Subcutaneous abdominal adipose tissue (tissue), 5 donors: ENCODE results near the gene UPP1.

Experiments used
- H3K27ac ChIP-seq: one replicate; pipeline ENCODE4 v1.7.0; 2013; ENCODE audit warnings: low read depth, mild to moderate bottlenecking, inconsistent platforms, low read length, moderate library complexity
- H3K27me3 ChIP-seq, 5 donors: one replicate each; pipeline ENCODE4 v1.7.0; 2013; ENCODE audit warnings: low read length in 5 of 5, inconsistent platforms in 1 of 5; ENCODE audit not compliant: control insufficient read depth in 5 of 5, insufficient read depth in 4 of 5
- H3K36me3 ChIP-seq, 5 donors: one replicate each; pipeline ENCODE4 v1.7.0; 2013; ENCODE audit warnings: low read length in 5 of 5; ENCODE audit not compliant: control insufficient read depth in 5 of 5, insufficient read depth in 5 of 5
- H3K4me1 ChIP-seq, 5 donors: one replicate each; pipeline ENCODE4 v1.7.0; 2013; ENCODE audit warnings: low read length in 5 of 5, mild to moderate bottlenecking in 3 of 5, moderate library complexity in 1 of 5; ENCODE audit not compliant: control insufficient read depth in 5 of 5, insufficient read depth in 5 of 5
- H3K4me3 ChIP-seq, 5 donors: one replicate each; pipeline ENCODE4 v1.7.0; 2013; ENCODE audit warnings: low read length in 5 of 5, low read depth in 1 of 5
- H3K9ac ChIP-seq, 5 donors: one replicate each; pipeline ENCODE4 v1.7.0; 2013; ENCODE audit warnings: low read length in 5 of 5, mild to moderate bottlenecking in 4 of 5, moderate library complexity in 3 of 5
- H3K9me3 ChIP-seq, 5 donors: one replicate each; pipeline ENCODE4 v1.7.0; 2013; ENCODE audit warnings: low read length in 5 of 5; ENCODE audit not compliant: control insufficient read depth in 5 of 5
- donor health status: healthy.
- donor health status: healthy.
- donor health status: healthy.
- donor health status: healthy.
- donor health status: healthy.

UPP1 gene

GRCh38 chr7:48089046-48090003, at the start of gene UPP1:
UPP1 (plus strand) TSS chr7:48089265; CDS start chr7:48094784, 5,519 bp downstream.
- peaks cover 0 to 30% (median 14%) of the 10 kb centered on the region in 5 donors for H3K36me3 ChIP-seq
- H3K4me3 ChIP-seq = peak within 1 kb of the TSS; percentile 71 to 91 (median 80)
- H3K4me1 ChIP-seq = peaks cover 8 to 63% (median 40%) of the 10 kb centered on the region in 5 donors
- H3K9me3 ChIP-seq = no peaks in the 10 kb centered on the region
- peak within 1 kb of the TSS; percentile 92 for H3K27ac ChIP-seq
- no peaks in the 10 kb centered on the region for H3K27me3 ChIP-seq
- peak within 1 kb of the TSS; percentile 73 to 93 (median 85) for H3K9ac ChIP-seq

GRCh38 chr7:48040944-48041652, 48.0 kb upstream of the UPP1 start:
- no peak overlapping the region for H3K9ac ChIP-seq
- H3K4me1 ChIP-seq = peaks cover 0 to 3% (median 3%) of the 10 kb centered on the region in 5 donors
- H3K4me3 ChIP-seq = no peak overlapping the region
- no peaks in the 10 kb centered on the region for H3K9me3 ChIP-seq
- no peaks in the 10 kb centered on the region for H3K36me3 ChIP-seq
- H3K27me3 ChIP-seq = peaks cover 0 to 8% (median 3%) of the 10 kb centered on the region in 5 donors
- H3K27ac ChIP-seq = no peak overlapping the region

GRCh38 chr7:48041653-48041970, 47.5 kb upstream of the UPP1 start:
- no peaks in the 10 kb centered on the region for H3K9me3 ChIP-seq
- no peak overlapping the region for H3K9ac ChIP-seq
- H3K4me1 ChIP-seq = no peaks in the 10 kb centered on the region
- no peaks in the 10 kb centered on the region for H3K36me3 ChIP-seq
- H3K4me3 ChIP-seq = no peak overlapping the region
- no peak overlapping the region for H3K27ac ChIP-seq
- H3K27me3 ChIP-seq = peaks cover 0 to 8% (median 0%) of the 10 kb centered on the region in 5 donors

DNA sequence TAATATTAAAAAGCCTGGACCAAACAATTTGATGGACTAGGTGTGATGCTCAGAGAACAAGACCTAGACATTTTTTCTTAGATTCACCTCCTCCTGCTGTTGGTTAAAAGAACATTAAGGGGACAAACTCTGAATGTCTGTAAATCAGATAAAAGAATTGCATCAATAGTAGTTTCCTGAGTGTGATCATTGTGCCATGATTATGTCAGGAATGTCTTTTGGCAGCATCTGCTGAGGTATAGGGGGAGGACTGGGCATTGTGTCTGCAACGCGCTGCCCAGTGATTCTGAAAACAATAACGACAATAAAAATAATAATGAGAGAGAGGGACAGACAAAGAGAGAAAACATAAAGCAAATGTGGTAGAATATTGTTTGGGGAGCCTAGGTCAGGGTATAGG, 46.8 kb upstream of the UPP1 start:
- H3K27ac ChIP-seq = no peak overlapping the region
- no peak overlapping the region for H3K9ac ChIP-seq
- H3K4me1 ChIP-seq = no peaks in the 10 kb centered on the region
- H3K4me3 ChIP-seq = no peak overlapping the region
- no peaks in the 10 kb centered on the region for H3K9me3 ChIP-seq
- H3K27me3 ChIP-seq = peaks cover 0 to 5% (median 0%) of the 10 kb centered on the region in 5 donors
- no peaks in the 10 kb centered on the region for H3K36me3 ChIP-seq

DNA sequence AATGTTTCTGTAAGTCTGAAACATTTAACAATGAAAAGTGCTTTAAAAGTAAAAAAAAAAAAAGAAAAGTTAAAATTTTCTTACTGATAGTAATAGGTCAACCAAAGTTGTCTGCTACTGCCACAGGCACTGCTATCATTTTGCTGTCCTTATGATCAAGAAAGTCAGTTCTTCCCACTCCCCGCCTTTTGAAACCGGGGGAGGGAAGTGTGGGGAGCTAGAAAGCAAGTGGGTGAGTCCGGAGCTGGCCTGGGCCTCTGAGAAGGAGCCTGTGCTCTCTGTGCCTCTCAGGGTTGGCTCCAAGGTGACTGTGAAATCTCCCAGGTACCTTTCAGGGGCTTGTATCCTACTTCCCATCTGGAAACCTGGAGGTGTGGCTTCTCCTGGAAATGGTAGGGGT, 46.4 kb upstream of the UPP1 start:
- H3K36me3 ChIP-seq = no peaks in the 10 kb centered on the region
- H3K9me3 ChIP-seq = no peaks in the 10 kb centered on the region
- no peak overlapping the region for H3K27ac ChIP-seq
- H3K27me3 ChIP-seq = peaks cover 0 to 4% (median 0%) of the 10 kb centered on the region in 5 donors
- H3K4me3 ChIP-seq = no peak overlapping the region
- no peaks in the 10 kb centered on the region for H3K4me1 ChIP-seq
- H3K9ac ChIP-seq = no peak overlapping the region

- Histone ChIP-seq H3K9ac (no peak overlapping the region), H3K9me3 (no peaks in the 10 kb centered on the region), H3K36me3 (no peaks in the 10 kb centered on the region), H3K4me1 (no peaks in the 10 kb centered on the region), H3K27ac (no peak overlapping the region), H3K27me3 (peaks cover 0 to 4% (median 0%) of the 10 kb centered on the region in 5 donors), H3K4me3 (no peak overlapping the region)
Observed at GRCh38 chr7:48045195-48045765, 43.8 kb upstream of the UPP1 start.

GRCh38 chr7:48046458-48046857, 42.6 kb upstream of the UPP1 start:
- H3K27ac ChIP-seq = no peak overlapping the region
- no peak overlapping the region for H3K4me3 ChIP-seq
- H3K9me3 ChIP-seq = no peaks in the 10 kb centered on the region
- H3K27me3 ChIP-seq = peaks cover 0 to 4% (median 0%) of the 10 kb centered on the region in 5 donors
- no peaks in the 10 kb centered on the region for H3K4me1 ChIP-seq
- no peak overlapping the region for H3K9ac ChIP-seq
- H3K36me3 ChIP-seq = no peaks in the 10 kb centered on the region

- H3K27me3 ChIP-seq = peaks cover 0 to 4% (median 0%) of the 10 kb centered on the region in 5 donors
- no peak overlapping the region for H3K27ac ChIP-seq
- no peaks in the 10 kb centered on the region for H3K4me1 ChIP-seq
- H3K9me3 ChIP-seq = no peaks in the 10 kb centered on the region
- H3K4me3 ChIP-seq = no peak overlapping the region
- H3K36me3 ChIP-seq = no peaks in the 10 kb centered on the region
- H3K9ac ChIP-seq = no peak overlapping the region
Observed at GRCh38 chr7:48048113-48048512, 41.0 kb upstream of the UPP1 start.

- H3K27ac ChIP-seq = no peak overlapping the region
- no peaks in the 10 kb centered on the region for H3K36me3 ChIP-seq
- no peaks in the 10 kb centered on the region for H3K4me1 ChIP-seq
- no peak overlapping the region for H3K4me3 ChIP-seq
- H3K9me3 ChIP-seq = no peaks in the 10 kb centered on the region
- H3K9ac ChIP-seq = no peak overlapping the region
- H3K27me3 ChIP-seq = peaks cover 0 to 4% (median 0%) of the 10 kb centered on the region in 5 donors
Observed at GRCh38 chr7:48049850-48050249, 39.2 kb upstream of the UPP1 start.

GRCh38 chr7:48052748-48053147, 36.3 kb upstream of the UPP1 start:
- Histone ChIP-seq H3K36me3 (no peaks in the 10 kb centered on the region), H3K27ac (no peak overlapping the region)

More at GRCh38 chr7:48052748-48053147, 36.3 kb upstream of the UPP1 start:
- Histone ChIP-seq H3K27me3 (no peaks in the 10 kb centered on the region), H3K9ac (no peak overlapping the region), H3K9me3 (peaks cover 0 to 4% (median 0%) of the 10 kb centered on the region in 5 donors), H3K4me1 (no peaks in the 10 kb centered on the region), H3K4me3 (no peak overlapping the region)
